Neural cell (in vitro differentiated cells): Measurements from ENCODE around the gene CTNNB1. TPM values are rescaled to one million over a fixed set of nuclear protein-coding genes. Genes with fewer than 3 reads are reported as not detected.

Experiments used
- H2AFZ ChIP-seq: fragments of 200-600, 300-800 bp; sonication (generic), shearing (Covaris generic); 2 replicates; pipeline ENCODE4 v1.6.0; 2014; ENCODE audit warnings: low read depth, mild to moderate bottlenecking, antibody characterized with exemption, low read length, moderate library complexity
- H3F3A ChIP-seq: fragments of 200-600 bp; shearing (Covaris generic); 2 replicates; pipeline ENCODE4 v1.6.1; 2016; ENCODE audit warnings: mild to moderate bottlenecking, moderate library complexity, mixed read lengths, antibody characterized with exemption, low read length; ENCODE audit not compliant: insufficient read depth, poor library complexity, severe bottlenecking
- H3K27ac ChIP-seq: fragments of 200-600, 300-800 bp; sonication (generic), shearing (Covaris generic); 2 replicates; pipeline ENCODE4 v1.5.1; 2014; ENCODE audit warnings: mild to moderate bottlenecking, low read length, moderate library complexity
- H3K27me3 ChIP-seq: fragments of 300-800, 200-600 bp; sonication (generic), shearing (Covaris generic); 2 replicates; pipeline ENCODE4 v1.6.0; 2014; ENCODE audit warnings: mild to moderate bottlenecking, low read depth, low read length, moderate library complexity; ENCODE audit not compliant: insufficient read depth
- H3K36me3 ChIP-seq: fragments of 300-800, 200-600 bp; sonication (generic), shearing (Covaris generic); 2 replicates; pipeline ENCODE4 v1.5.1; 2014; ENCODE audit warnings: mild to moderate bottlenecking, antibody characterized with exemption, low read length, moderate library complexity; ENCODE audit not compliant: insufficient read depth
- H3K4me2 ChIP-seq: fragments of 300-800, 200-600 bp; sonication (generic), shearing (Covaris generic); 2 replicates; pipeline ENCODE4 v1.6.0; 2014; ENCODE audit warnings: mild to moderate bottlenecking, low read length
- H3K4me3 ChIP-seq: fragments of 300-800, 200-600 bp; sonication (generic), shearing (Covaris generic); 2 replicates; pipeline ENCODE4 v1.5.1; 2014; ENCODE audit warnings: mild to moderate bottlenecking, low read length, moderate library complexity
- H3K79me2 ChIP-seq: fragments of 200-600 bp; shearing (Covaris generic); replicated peaks from 2 replicates; pipeline ENCODE4 v1.6.0; 2014; ENCODE audit warnings: mild to moderate bottlenecking, low read length, moderate library complexity; ENCODE audit not compliant: insufficient read depth
- H3K9ac ChIP-seq: fragments of 300-800, 200-600 bp; sonication (generic), shearing (Covaris generic); 2 replicates; pipeline ENCODE4 v1.6.1; 2016; ENCODE audit warnings: mild to moderate bottlenecking, low read length, mixed read lengths
- H3K9me2 ChIP-seq: fragments of 200-600 bp; shearing (Covaris generic); 2 replicates; pipeline ENCODE4 v1.6.1; 2016; ENCODE audit warnings: mild to moderate bottlenecking, low read length, mixed read lengths; ENCODE audit not compliant: insufficient read depth
- H3K9me3 ChIP-seq: fragments of 200-600, 300-800 bp; sonication (generic), shearing (Covaris generic); 2 replicates; pipeline ENCODE4 v1.6.1; 2016; ENCODE audit warnings: mild to moderate bottlenecking, mixed run types, low read length, moderate library complexity, mixed read lengths
- H4K20me1 ChIP-seq: fragments of 200-600 bp; shearing (Covaris generic); 2 replicates; pipeline ENCODE4 v1.6.1; 2016; ENCODE audit warnings: mild to moderate bottlenecking, mixed run types; ENCODE audit not compliant: insufficient read depth
- CTCF ChIP-seq: fragments of 450-650 bp; IDR thresholded peaks from 2 replicates; pipeline ENCODE4 v1.5.1; 2014; ENCODE audit warnings: antibody characterized with exemption, mild to moderate bottlenecking, moderate library complexity; ENCODE audit not compliant: poor library complexity, severe bottlenecking
- EP300 ChIP-seq: fragments of 450-650 bp; conservative IDR thresholded peaks from 2 replicates; pipeline ENCODE4 v1.6.1; 2014; ENCODE audit warnings: antibody characterized with exemption, mild to moderate bottlenecking, moderate library complexity; ENCODE audit not compliant: poor library complexity, severe bottlenecking
- EZH2 ChIP-seq: fragments of 200-600, 300-800 bp; shearing (Covaris generic), sonication (generic); IDR thresholded peaks from 2 replicates; pipeline ENCODE4 v1.6.1; 2014; ENCODE audit warnings: antibody characterized with exemption, low read length, borderline replicate concordance, mild to moderate bottlenecking; ENCODE audit not compliant: insufficient read depth, poor library complexity, severe bottlenecking
- MXI1 ChIP-seq: fragments of 450-650 bp; conservative IDR thresholded peaks from 2 replicates; pipeline ENCODE4 v1.6.1; 2014; ENCODE audit warnings: antibody characterized with exemption, mild to moderate bottlenecking; ENCODE audit not compliant: poor library complexity, severe bottlenecking
- POLR2AphosphoS5 ChIP-seq: IDR thresholded peaks from 2 replicates; pipeline ENCODE4 v1.6.1; 2012
- RAD21 ChIP-seq: fragments of 450-650 bp; conservative IDR thresholded peaks from 2 replicates; pipeline ENCODE4 v1.6.1; 2014; ENCODE audit warnings: antibody characterized with exemption, mild to moderate bottlenecking, moderate library complexity
- REST ChIP-seq: IDR thresholded peaks from 2 replicates; pipeline ENCODE4 v1.6.1; 2012; ENCODE audit warnings: borderline replicate concordance
- SMC3 ChIP-seq: fragments of 450-650 bp; conservative IDR thresholded peaks from 2 replicates; pipeline ENCODE4 v1.6.1; 2014; ENCODE audit warnings: antibody characterized with exemption, mild to moderate bottlenecking, moderate library complexity; ENCODE audit not compliant: poor library complexity
- TAF1 ChIP-seq: IDR thresholded peaks from 2 replicates; pipeline ENCODE4 v1.6.1; 2012; ENCODE audit warnings: low read depth
- polyA plus RNA-seq: library from polyadenylated mRNA; depleted of rRNA; stranded (reverse); fragments of >200 nt; gene quantifications from 2 replicates; pipeline ENCODE4 v1.2.3, GENCODE V29; 2014
- small RNA-seq, 3 experiments: library from RNA; depleted of rRNA; stranded (forward); fragments of <200 nt; gene quantifications; one replicate each; pipeline ENCODE3, GENCODE V24; 2012

Gene CTNNB1
- polyA plus RNA-seq, 1 donor from 2014 or later = 317 TPM

GRCh38 chr3:41286305-41286704, 87.0 kb downstream of the CTNNB1 start:
- no peak overlapping the region for H3K27ac ChIP-seq
- H3K79me2 ChIP-seq = no peaks in the 10 kb centered on the region
- peaks cover 5% of the 10 kb centered on the region for H3F3A ChIP-seq
- TF ChIP-seq EP300 (no peak), RAD21 (no peak), REST (no peak), CTCF (no peak), EZH2 (no peak), TAF1 (no peak), SMC3 (no peak), MXI1 (no peak), POLR2AphosphoS5 (no peak)
- H3K9me2 ChIP-seq = no peaks in the 10 kb centered on the region
- H4K20me1 ChIP-seq = no peaks in the 10 kb centered on the region
- no peak overlapping the region for H2AFZ ChIP-seq
- H3K9me3 ChIP-seq = no peaks in the 10 kb centered on the region
- H3K4me3 ChIP-seq = no peak overlapping the region
- H3K36me3 ChIP-seq = no peaks in the 10 kb centered on the region
- no peak overlapping the region for H3K9ac ChIP-seq
- no peaks in the 10 kb centered on the region for H3K27me3 ChIP-seq
- no peak overlapping the region for H3K4me2 ChIP-seq

GRCh38 chr3:41288785-41289184, 89.5 kb downstream of the CTNNB1 start:
- no peaks in the 10 kb centered on the region for H3K27me3 ChIP-seq
- no peak overlapping the region for H3K27ac ChIP-seq
- no peaks in the 10 kb centered on the region for H3K79me2 ChIP-seq
- H4K20me1 ChIP-seq = no peaks in the 10 kb centered on the region
- H3K9me3 ChIP-seq = no peaks in the 10 kb centered on the region
- H3K9ac ChIP-seq = no peak overlapping the region
- H3F3A ChIP-seq = peaks cover 5% of the 10 kb centered on the region
- H3K9me2 ChIP-seq = no peaks in the 10 kb centered on the region
- H2AFZ ChIP-seq = no peak overlapping the region
- H3K4me2 ChIP-seq = no peak overlapping the region
- H3K4me3 ChIP-seq = no peak overlapping the region
- no peak for TF ChIP-seq MXI1
- no peaks in the 10 kb centered on the region for H3K36me3 ChIP-seq

Small RNAs within 50 kb of the gene (small RNA-seq; reads per million reads assigned to genes)
- 0 reads per million in 3 experiments for gene MRPS31P1
